Heart left ventricle (tissue), 13 donors: Measurements from ENCODE around the gene PNN.

ENCODE experiments used
- POLR2A ChIP-seq, 2 donors: fragments of 450-650 bp; IDR thresholded peaks; one replicate each; pipeline ENCODE4 v1.6.1; 2017; ENCODE audit warnings: antibody characterized with exemption in 2 of 2, mild to moderate bottlenecking in 2 of 2, moderate library complexity in 2 of 2
- TF ChIP-seq, protein P1 (sequence below), 12 donors: fragments of 200-600 bp; sonication (generic) in 4 of 12; IDR thresholded peaks; one replicate each; pipeline versions ENCODE4 v1.5.0 to v1.8.0; 2018 to 2022; ENCODE audit warnings: antibody characterized with exemption in 12 of 12, mild to moderate bottlenecking in 5 of 12
- donor health status: ischemic (EF 13 %, LVEDD 7.1; RV severe dilation, severe dysfunction).
- donor health status: DM: no; HTN: yes; CAD: no.
- donor health status: DM: no; HTN: no; CAD: no.
- donor health status: ischemic (EF 25% LVEDD 6.9; RV normal size, moderate dysfunction).
- donor health status: ischemic (EF 25% LVEDD 5.7; RV mildly dilated, moderate dysfunction).
- donor health status: ischemic (EF 35%, LVEDD 5.7; RV mildly dilated, moderate dysfunction).
- donor health status: nonischemic (EF 11% LVEDD 7.7; RV severe dilation, severe dysfunction).
- donor health status: DM: yes; HTN: yes; CAD: no.
- donor health status: PGD.
- donor health status: ischemic (EF 29% LVEDD 5.4; RV normal size, mild dysfunction).
- donor health status: nonischemic (EF 23%, LVEDD 6.1; RV moderate dilation, normal function).

DNA sequence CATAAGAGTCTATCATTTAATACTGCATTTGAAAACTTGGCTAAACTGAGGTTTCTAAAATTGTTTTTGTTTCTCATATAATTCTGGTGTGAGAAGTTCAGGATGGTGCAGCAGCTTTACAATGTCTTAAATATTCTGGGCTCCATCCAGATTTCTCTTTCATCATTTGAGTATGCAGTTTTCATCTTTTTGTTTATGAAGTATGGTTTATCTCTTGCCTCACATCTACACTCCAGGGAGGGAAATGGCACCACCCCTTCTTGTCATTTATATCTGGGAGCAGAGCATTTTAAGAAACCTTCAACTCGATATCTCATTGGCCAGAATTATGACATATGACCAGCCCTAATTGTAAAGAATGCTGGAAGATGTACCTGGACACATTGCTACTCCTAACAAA lies 36.6 kb upstream of the PNN start:
- TF ChIP-seq, protein P1, sequence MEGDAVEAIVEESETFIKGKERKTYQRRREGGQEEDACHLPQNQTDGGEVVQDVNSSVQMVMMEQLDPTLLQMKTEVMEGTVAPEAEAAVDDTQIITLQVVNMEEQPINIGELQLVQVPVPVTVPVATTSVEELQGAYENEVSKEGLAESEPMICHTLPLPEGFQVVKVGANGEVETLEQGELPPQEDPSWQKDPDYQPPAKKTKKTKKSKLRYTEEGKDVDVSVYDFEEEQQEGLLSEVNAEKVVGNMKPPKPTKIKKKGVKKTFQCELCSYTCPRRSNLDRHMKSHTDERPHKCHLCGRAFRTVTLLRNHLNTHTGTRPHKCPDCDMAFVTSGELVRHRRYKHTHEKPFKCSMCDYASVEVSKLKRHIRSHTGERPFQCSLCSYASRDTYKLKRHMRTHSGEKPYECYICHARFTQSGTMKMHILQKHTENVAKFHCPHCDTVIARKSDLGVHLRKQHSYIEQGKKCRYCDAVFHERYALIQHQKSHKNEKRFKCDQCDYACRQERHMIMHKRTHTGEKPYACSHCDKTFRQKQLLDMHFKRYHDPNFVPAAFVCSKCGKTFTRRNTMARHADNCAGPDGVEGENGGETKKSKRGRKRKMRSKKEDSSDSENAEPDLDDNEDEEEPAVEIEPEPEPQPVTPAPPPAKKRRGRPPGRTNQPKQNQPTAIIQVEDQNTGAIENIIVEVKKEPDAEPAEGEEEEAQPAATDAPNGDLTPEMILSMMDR (IDR thresholded peaks at IDR 0.05), result no peak
- TF ChIP-seq POLR2A (IDR thresholded peaks at IDR 0.05), result no peak
